Right cardiac atrium (tissue), 5 donors: ENCODE measurements around the gene AUNIP. TPM values are rescaled to one million over a fixed set of nuclear protein-coding genes. Genes with fewer than 3 reads are reported as not detected.

ENCODE experiments used
- ATAC-seq, 2 donors: fragments of 200-7000 bp; cut with Tn5 transposase; one replicate each; pipeline versions ENCODE4 v1.8.0 to v1.9.1; 2020; ENCODE audit warnings: moderate library complexity in 2 of 2, mild to moderate bottlenecking in 1 of 2
- DNase-seq, 3 donors: peaks; one replicate each; pipeline ENCODE4 v3.0.0-alpha.2; 2020
- H3K27ac ChIP-seq: one replicate; pipeline ENCODE4 v1.5.1; 2013; ENCODE audit warnings: mild to moderate bottlenecking, low read length, control low read depth, moderate library complexity
- H3K27me3 ChIP-seq: one replicate; pipeline ENCODE4 v1.6.1; 2013; ENCODE audit not compliant: control insufficient read depth, insufficient read depth
- H3K4me1 ChIP-seq: one replicate; pipeline ENCODE4 v1.6.1; 2013; ENCODE audit warnings: low read length; ENCODE audit not compliant: control insufficient read depth, insufficient read depth
- H3K4me3 ChIP-seq: one replicate; pipeline ENCODE4 v1.5.1; 2013; ENCODE audit warnings: low read length, control low read depth
- H3K9me3 ChIP-seq: one replicate; pipeline ENCODE4 v1.6.1; 2013; ENCODE audit warnings: low read length; ENCODE audit not compliant: control insufficient read depth
- WGBS: extraction: QIAGEN DNeasy Blood & Tissue Kit; methylation state at CpG from one replicate; pipeline ENCODE4 v1.1.7; 2013; 5-methylcytosine and 5-hydroxymethylcytosine counted together
- intact Hi-C, 4 donors: fragments of 100-400 bp; cut with DNase I; formaldehyde crosslinking; loops; one replicate each; pipeline versions ENCODE4 v1.11.0 to v1.14.0; 2022 to 2023
- polyA plus RNA-seq: library from polyadenylated mRNA; stranded (reverse); fragments of 200-250 nt; gene quantifications from one replicate; pipeline ENCODE4 v1.2.3, GENCODE V29; 2013
- total RNA-seq, 4 donors: library from RNA; stranded (reverse); fragmentation: NEBNext Ultra II Directional; extraction: Animal tissue kit (Norgen Biotek cat#: 25700); gene quantifications; one replicate each; pipeline ENCODE4 v1.2.1, GENCODE V29; 2021
- donor health status: healthy with polysubstance abuse.
- donor health status: DM: no; HTN: yes; CAD: no.
- donor health status: DM: no; HTN: no; CAD: no.
- donor health status: DM: no; HTN: yes; CAD: no; lungs with severe emphysema.
- donor health status: DM: yes; HTN: yes; CAD: no.

The AUNIP gene
- total and polyA plus RNA-seq, 5 donors: 0.34 TPM; not detected in 4

GRCh38 chr1:25885602-25886001 is 26.3 kb upstream of the AUNIP start:
- 86% methylated on average over 1 of the region's 1 CpG for WGBS
- H3K27ac ChIP-seq: no peak overlapping the region
- ATAC-seq (no peak), DNase-seq (no peak)
- H3K9me3 ChIP-seq: no peaks in the 10 kb centered on the region
- no peaks in the 10 kb centered on the region for H3K27me3 ChIP-seq
- no peak overlapping the region for H3K4me3 ChIP-seq
- H3K4me1 ChIP-seq: no peaks in the 10 kb centered on the region
- intact Hi-C loops: no loop called here

- H3K4me1 ChIP-seq: no peaks in the 10 kb centered on the region
- no peaks in the 10 kb centered on the region for H3K27me3 ChIP-seq
- H3K27ac ChIP-seq: no peak overlapping the region
- intact Hi-C loops: no loop called here
- no peaks in the 10 kb centered on the region for H3K9me3 ChIP-seq
- 90% methylated on average over 11 of the region's 11 CpGs for WGBS
- ATAC-seq (no peak), DNase-seq (no peak)
- no peak overlapping the region for H3K4me3 ChIP-seq
Measured at GRCh38 chr1:25881266-25881665, 22.0 kb upstream of the AUNIP start.

GRCh38 chr1:25880518-25880917 is 21.3 kb upstream of the AUNIP start:
- Histone ChIP-seq H3K9me3 (no peaks in the 10 kb centered on the region), H3K4me1 (no peaks in the 10 kb centered on the region), H3K27ac (no peak overlapping the region), H3K4me3 (no peak overlapping the region), H3K27me3 (no peaks in the 10 kb centered on the region)
- intact Hi-C loops: no loop called here
- DNase-seq (no peak), ATAC-seq (no peak)
- 95% methylated on average over 5 of the region's 5 CpGs for WGBS

GRCh38 chr1:25879675-25880074 is 20.4 kb upstream of the AUNIP start:
- Histone ChIP-seq H3K27me3 (no peaks in the 10 kb centered on the region), H3K4me3 (no peak overlapping the region), H3K4me1 (no peaks in the 10 kb centered on the region), H3K9me3 (no peaks in the 10 kb centered on the region), H3K27ac (no peak overlapping the region)
- DNase-seq: peak in 1 of 3 donors; percentile 60
- intact Hi-C loops: no loop called here
- no peak for ATAC-seq
- 46% methylated on average over 2 of the region's 2 CpGs for WGBS

- ATAC-seq: no peak
- intact Hi-C loops: no loop called here
- no peaks in the 10 kb centered on the region for H3K27me3 ChIP-seq
- H3K4me3 ChIP-seq: no peak overlapping the region
- 94% methylated on average over 5 of the region's 5 CpGs for WGBS
- H3K9me3 ChIP-seq: no peaks in the 10 kb centered on the region
- no peak for DNase-seq
- H3K27ac ChIP-seq: no peak overlapping the region
- H3K4me1 ChIP-seq: no peaks in the 10 kb centered on the region
Measured at GRCh38 chr1:25878690-25879089, 19.4 kb upstream of the AUNIP start.

- DNase-seq (no peak), ATAC-seq (no peak)
- Histone ChIP-seq H3K27me3 (no peaks in the 10 kb centered on the region), H3K4me3 (no peak overlapping the region), H3K4me1 (peaks cover 3% of the 10 kb centered on the region), H3K9me3 (no peaks in the 10 kb centered on the region), H3K27ac (no peak overlapping the region)
- intact Hi-C loops: no loop called here
- WGBS: 88% methylated on average over 2 of the region's 2 CpGs
Measured at GRCh38 chr1:25877155-25877554, 17.9 kb upstream of the AUNIP start.

GRCh38 chr1:25876693-25877077 is 17.4 kb upstream of the AUNIP start:
- Histone ChIP-seq H3K4me3 (no peak overlapping the region), H3K27ac (no peak overlapping the region), H3K9me3 (no peaks in the 10 kb centered on the region), H3K27me3 (no peaks in the 10 kb centered on the region), H3K4me1 (peaks cover 4% of the 10 kb centered on the region)
- DNase-seq (peak in 1 of 3 donors; percentile 27), ATAC-seq (no peak)
- intact Hi-C loops: no loop called here
- 74% methylated on average over 2 of the region's 2 CpGs for WGBS

GRCh38 chr1:25875856-25876692 is 16.8 kb upstream of the AUNIP start:
- ATAC-seq (peak; percentile 59 to 74), DNase-seq (no peak)
- peak overlapping the region; percentile 8 for H3K27ac ChIP-seq
- intact Hi-C loops: no loop called here
- 28% methylated on average over 32 of the region's 32 CpGs for WGBS
- no peaks in the 10 kb centered on the region for H3K27me3 ChIP-seq
- H3K4me3 ChIP-seq: peak overlapping the region; percentile 61
- H3K4me1 ChIP-seq: peaks cover 4% of the 10 kb centered on the region
- no peaks in the 10 kb centered on the region for H3K9me3 ChIP-seq

GRCh38 chr1:25875154-25875855 is 16.0 kb upstream of the AUNIP start, which contains the start of gene PAQR7:
PAQR7 (minus strand) TSS chr1:25875708; CDS start chr1:25863839, 11,869 bp downstream.
- DNase-seq (peak; percentile 79 to 93 (median 92)), ATAC-seq (peak; percentile 89 to 91)
- Histone ChIP-seq H3K9me3 (no peaks in the 10 kb centered on the region), H3K27me3 (no peaks in the 10 kb centered on the region), H3K4me1 (peaks cover 4% of the 10 kb centered on the region), H3K4me3 (peak within 1 kb of the TSS; percentile 61), H3K27ac (peak within 1 kb of the TSS; percentile 8)
- under 1% methylated on average over 75 of the region's 75 CpGs for WGBS
- intact Hi-C loops: no loop called here

GRCh38 chr1:25874635-25875153 is 15.4 kb upstream of the AUNIP start:
- DNase-seq: no peak
- Histone ChIP-seq H3K27ac (no peak overlapping the region), H3K4me1 (peaks cover 4% of the 10 kb centered on the region), H3K9me3 (no peaks in the 10 kb centered on the region), H3K4me3 (peak overlapping the region; percentile 61), H3K27me3 (no peaks in the 10 kb centered on the region)
- WGBS: 41% methylated on average over 8 of the region's 8 CpGs
- ATAC-seq: peak in 1 of 2 donors; percentile 6
- intact Hi-C loops: no loop called here

- H3K4me3 ChIP-seq: no peak overlapping the region
- no peak overlapping the region for H3K27ac ChIP-seq
- 94% methylated on average over 3 of the region's 3 CpGs for WGBS
- H3K9me3 ChIP-seq: no peaks in the 10 kb centered on the region
- peaks cover 4% of the 10 kb centered on the region for H3K4me1 ChIP-seq
- no peak for ATAC-seq
- intact Hi-C loops: no loop called here
- no peaks in the 10 kb centered on the region for H3K27me3 ChIP-seq
- peak in 1 of 3 donors; percentile 21 for DNase-seq
Measured at GRCh38 chr1:25874209-25874608, 15.0 kb upstream of the AUNIP start.
